ENCODE measurements around the gene SCARF2.
"Not testable (repeated sequence)": the region's sequence is repeated elsewhere in the genome, so short reads cannot be mapped to it uniquely, and the experiment has no call there.

The SCARF2 gene

GRCh38 chr22:20456722-20457076, 19.1 kb upstream of the SCARF2 start:
- Mint-ChIP-seq H3K4me1 (peaks cover 21% of the 10 kb centered on the region), H3K4me3 (no peak overlapping the region), H3K36me3 (ENCODE audit: low read depth) (peaks cover 50% of the 10 kb centered on the region), H3K27ac (peak overlapping the region; percentile 43 to 84 (median 53)), H3K27me3 (ENCODE audit: low read depth) (no peaks in the 10 kb centered on the region), H3K9me3 (no peaks in the 10 kb centered on the region)
- TF ChIP-seq, protein P1, sequence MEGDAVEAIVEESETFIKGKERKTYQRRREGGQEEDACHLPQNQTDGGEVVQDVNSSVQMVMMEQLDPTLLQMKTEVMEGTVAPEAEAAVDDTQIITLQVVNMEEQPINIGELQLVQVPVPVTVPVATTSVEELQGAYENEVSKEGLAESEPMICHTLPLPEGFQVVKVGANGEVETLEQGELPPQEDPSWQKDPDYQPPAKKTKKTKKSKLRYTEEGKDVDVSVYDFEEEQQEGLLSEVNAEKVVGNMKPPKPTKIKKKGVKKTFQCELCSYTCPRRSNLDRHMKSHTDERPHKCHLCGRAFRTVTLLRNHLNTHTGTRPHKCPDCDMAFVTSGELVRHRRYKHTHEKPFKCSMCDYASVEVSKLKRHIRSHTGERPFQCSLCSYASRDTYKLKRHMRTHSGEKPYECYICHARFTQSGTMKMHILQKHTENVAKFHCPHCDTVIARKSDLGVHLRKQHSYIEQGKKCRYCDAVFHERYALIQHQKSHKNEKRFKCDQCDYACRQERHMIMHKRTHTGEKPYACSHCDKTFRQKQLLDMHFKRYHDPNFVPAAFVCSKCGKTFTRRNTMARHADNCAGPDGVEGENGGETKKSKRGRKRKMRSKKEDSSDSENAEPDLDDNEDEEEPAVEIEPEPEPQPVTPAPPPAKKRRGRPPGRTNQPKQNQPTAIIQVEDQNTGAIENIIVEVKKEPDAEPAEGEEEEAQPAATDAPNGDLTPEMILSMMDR (IDR thresholded peaks at IDR 0.05; ENCODE audit: unreplicated experiment in 3 of 3) = no peak

DNA sequence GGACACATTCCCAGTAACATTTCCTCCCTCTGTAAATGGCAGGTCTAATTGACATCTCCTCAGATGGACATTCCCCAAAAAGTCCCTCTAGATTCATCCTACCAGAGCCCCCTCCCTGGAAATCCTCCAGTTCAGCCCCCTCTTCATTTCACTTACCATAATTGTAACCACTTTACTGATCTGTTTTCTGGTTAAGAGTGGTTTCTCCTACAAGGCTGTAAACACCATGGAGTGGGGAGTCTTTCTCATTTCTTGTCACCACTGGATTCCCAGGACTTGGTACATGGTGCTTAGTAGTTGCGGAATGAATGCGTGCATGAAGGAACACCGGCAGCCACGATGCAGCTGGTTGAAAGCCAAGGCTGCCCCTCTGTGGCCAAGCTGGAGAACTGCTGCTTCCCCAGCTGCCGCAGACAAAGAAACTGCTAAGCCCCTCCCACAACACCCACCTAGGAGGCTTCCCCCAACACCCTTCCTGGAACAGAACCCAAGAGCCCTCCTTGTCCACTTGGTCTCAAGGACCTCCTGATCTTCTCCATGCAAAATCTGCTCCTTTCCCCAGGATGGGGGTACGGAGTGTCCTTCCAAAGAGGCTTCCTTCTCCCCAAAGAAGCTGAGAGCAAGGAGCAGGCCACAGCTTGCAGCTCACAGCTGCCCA, 18.6 kb upstream of the SCARF2 start:
- H3K27ac Mint-ChIP-seq = peak overlapping the region; percentile 43 to 84 (median 53)

GRCh38 chr22:20455709-20456063, 18.1 kb upstream of the SCARF2 start:
- no peak overlapping the region for H3K27ac Mint-ChIP-seq
- no peak overlapping the region for H3K4me3 Mint-ChIP-seq
- TF ChIP-seq, protein P1 (IDR thresholded peaks at IDR 0.05; ENCODE audit: unreplicated experiment in 3 of 3) = no peak
- peaks cover 21% of the 10 kb centered on the region for H3K4me1 Mint-ChIP-seq
- H3K9me3 Mint-ChIP-seq = no peaks in the 10 kb centered on the region
- H3K36me3 Mint-ChIP-seq (ENCODE audit: low read depth) = peaks cover 56% of the 10 kb centered on the region
- no peaks in the 10 kb centered on the region for H3K27me3 Mint-ChIP-seq (ENCODE audit: low read depth)

More for the DNA sequence above, 18.6 kb upstream of the SCARF2 start:
- TF ChIP-seq, protein P1 (IDR thresholded peaks at IDR 0.05; ENCODE audit: unreplicated experiment in 3 of 3) = peak; percentile 83 to 95 (median 92)
- no peaks in the 10 kb centered on the region for H3K9me3 Mint-ChIP-seq
- no peak overlapping the region for H3K4me3 Mint-ChIP-seq
- H3K4me1 Mint-ChIP-seq = peaks cover 21% of the 10 kb centered on the region
- H3K27me3 Mint-ChIP-seq (ENCODE audit: low read depth) = no peaks in the 10 kb centered on the region
- H3K36me3 Mint-ChIP-seq (ENCODE audit: low read depth) = peaks cover 55% of the 10 kb centered on the region

DNA sequence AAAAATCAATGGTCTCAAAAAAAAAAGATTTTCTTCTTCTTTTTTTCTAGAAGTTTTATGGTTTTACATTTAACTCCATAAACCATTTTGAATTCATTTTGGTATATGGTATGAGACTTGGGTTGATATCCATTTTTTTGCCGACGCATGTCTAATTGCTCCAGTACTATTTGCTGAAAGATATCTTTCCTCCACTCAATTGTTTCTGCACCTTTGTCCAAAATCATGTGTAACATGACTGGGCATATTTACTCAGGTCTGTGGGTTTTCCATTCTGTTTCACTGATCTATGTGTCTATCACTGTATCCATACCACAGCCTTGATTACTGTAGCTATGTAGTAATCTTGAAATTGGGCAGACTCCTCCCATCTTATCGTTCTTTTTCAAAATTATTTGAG, 15.6 kb upstream of the SCARF2 start:
- Mint-ChIP-seq H3K27me3 (ENCODE audit: low read depth) (no peaks in the 10 kb centered on the region), H3K36me3 (ENCODE audit: low read depth) (peaks cover 54% of the 10 kb centered on the region), H3K9me3 (no peaks in the 10 kb centered on the region), H3K27ac (no peak overlapping the region), H3K4me1 (peaks cover 8% of the 10 kb centered on the region), H3K4me3 (no peak overlapping the region)
- TF ChIP-seq, protein P1 (IDR thresholded peaks at IDR 0.05; ENCODE audit: unreplicated experiment in 3 of 3) = no peak

DNA sequence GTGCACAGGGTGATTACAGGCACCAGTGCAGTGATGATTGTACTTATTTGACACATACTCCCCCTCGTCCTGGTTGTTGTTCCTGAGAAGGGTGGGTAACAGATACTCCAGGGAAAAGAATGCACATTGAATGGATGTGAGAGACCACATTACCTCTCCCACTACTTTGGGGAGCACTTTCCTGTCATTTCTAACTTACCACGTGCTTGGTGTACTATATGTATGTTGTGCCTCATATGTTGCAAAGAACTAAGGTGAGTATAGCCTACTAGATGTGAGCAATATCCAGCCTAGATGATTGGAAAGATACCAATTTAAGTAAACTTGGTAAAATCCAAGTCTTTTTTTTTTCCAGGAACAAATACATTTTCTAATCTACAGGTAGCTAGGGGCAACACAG, 14.3 kb upstream of the SCARF2 start:
- no peak overlapping the region for H3K4me3 Mint-ChIP-seq
- H3K9me3 Mint-ChIP-seq = no peaks in the 10 kb centered on the region
- peaks cover 8% of the 10 kb centered on the region for H3K4me1 Mint-ChIP-seq
- no peaks in the 10 kb centered on the region for H3K27me3 Mint-ChIP-seq (ENCODE audit: low read depth)
- TF ChIP-seq, protein P1 (IDR thresholded peaks at IDR 0.05; ENCODE audit: unreplicated experiment in 3 of 3) = no peak
- H3K36me3 Mint-ChIP-seq (ENCODE audit: low read depth) = peaks cover 53% of the 10 kb centered on the region
- H3K27ac Mint-ChIP-seq = no peak overlapping the region

DNA sequence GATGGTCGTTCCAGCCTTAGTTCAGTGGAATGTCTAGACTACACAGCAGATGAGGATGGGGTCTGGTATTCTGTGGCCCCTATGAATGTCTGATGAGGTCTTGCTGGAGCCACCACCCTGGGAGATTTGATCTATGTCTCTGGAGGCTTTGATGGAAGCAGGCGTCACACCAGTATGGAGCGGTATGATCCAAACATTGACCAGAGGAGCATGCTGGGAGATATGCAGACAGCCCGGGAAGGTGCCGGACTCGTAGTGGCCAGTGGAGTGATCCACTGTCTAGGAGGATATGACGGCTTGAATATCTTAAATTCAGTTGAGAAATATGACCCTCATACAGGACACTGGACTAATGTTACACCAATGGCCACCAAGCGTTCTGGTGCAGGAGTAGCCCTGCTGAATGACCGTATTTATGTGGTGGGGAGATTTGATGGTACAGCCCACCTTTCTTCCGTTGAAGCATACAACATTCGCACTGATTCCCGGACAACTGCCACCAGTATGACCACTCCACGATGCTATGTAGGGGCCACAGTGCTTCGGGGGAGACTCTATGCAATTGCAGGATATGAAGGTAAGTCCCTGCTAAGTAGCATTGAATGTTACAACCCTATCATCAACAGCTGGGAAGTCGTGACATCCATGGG, 13.6 kb upstream of the SCARF2 start:
- H3K27ac Mint-ChIP-seq; H3K4me3 Mint-ChIP-seq; H3K27me3 Mint-ChIP-seq (ENCODE audit: low read depth); H3K4me1 Mint-ChIP-seq; H3K9me3 Mint-ChIP-seq: not testable (repeated sequence)
- H3K36me3 Mint-ChIP-seq (ENCODE audit: low read depth) = peaks cover 56% of the 10 kb centered on the region
